A549 treated with DMSO at 1 μM for 4 hours (cell line): ENCODE results near the gene AFAP1L1. TPM values are rescaled to one million over a fixed set of nuclear protein-coding genes. Genes with fewer than 3 reads are reported as not detected.

ENCODE experiments used
- total RNA-seq: library from RNA; stranded (reverse); fragments of 200-300 nt; extraction: Qiagen RNA extraction; gene quantifications from 5 replicates; pipeline ENCODE4 v1.2.3, GENCODE V29; 2022; ENCODE audit warnings: low read depth

The AFAP1L1 gene
- total RNA-seq: 4.7 to 6.7 TPM (median 5.7 TPM) in 5 replicates

DNA sequence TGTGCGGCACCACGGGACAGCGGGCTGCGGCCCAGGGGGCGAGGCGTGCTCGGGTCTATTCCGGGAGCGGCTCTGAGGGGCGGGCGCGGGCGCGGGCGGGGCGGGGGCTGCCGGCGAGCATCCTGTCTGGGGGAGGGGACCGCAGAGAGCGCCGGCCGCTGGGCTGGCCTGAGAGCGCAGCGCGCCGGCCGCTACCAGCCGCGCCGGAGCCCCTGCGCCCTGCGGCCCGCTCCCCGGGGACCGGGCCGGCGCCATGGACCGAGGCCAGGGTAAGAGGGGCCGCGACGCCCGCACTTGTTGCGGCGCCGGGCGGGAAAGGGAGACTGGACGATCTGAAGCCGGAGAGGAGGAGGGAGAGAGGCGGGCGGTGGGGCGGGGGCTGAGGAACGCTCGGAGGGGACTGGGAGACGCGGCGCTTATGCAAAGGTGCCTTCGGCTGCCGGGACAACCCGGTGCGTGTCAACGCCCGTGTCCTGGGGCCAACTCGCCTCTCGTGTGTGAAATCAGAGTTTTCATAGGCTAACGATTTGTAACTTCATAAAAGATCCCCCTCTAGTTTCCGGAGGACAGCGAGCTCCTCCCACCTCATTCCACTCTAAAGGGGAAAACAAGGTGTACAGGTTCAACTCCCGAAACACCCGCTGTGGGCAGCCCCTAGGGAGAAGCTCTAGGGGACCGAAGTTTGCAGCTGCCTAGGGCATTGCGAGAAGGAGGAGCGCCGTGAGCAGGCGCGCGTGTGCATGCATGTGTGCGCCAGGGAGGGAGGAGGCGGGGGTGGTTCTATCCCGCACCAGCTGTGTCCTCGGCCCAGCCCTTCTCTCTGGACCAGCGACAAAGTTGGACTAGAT is at the start of gene AFAP1L1:
TSS of gene AFAP1L1 (plus strand) at position 144 of the 848 bp plus-strand sequence. CDS start at position 254, 110 bp downstream.

GRCh38 chr5:149345147-149345891 is 73.7 kb downstream of the AFAP1L1 start, which contains the start of gene GRPEL2:
TSS of gene GRPEL2 (plus strand) at chr5:149345499. CDS start at chr5:149345540, 41 bp downstream.

DNA sequence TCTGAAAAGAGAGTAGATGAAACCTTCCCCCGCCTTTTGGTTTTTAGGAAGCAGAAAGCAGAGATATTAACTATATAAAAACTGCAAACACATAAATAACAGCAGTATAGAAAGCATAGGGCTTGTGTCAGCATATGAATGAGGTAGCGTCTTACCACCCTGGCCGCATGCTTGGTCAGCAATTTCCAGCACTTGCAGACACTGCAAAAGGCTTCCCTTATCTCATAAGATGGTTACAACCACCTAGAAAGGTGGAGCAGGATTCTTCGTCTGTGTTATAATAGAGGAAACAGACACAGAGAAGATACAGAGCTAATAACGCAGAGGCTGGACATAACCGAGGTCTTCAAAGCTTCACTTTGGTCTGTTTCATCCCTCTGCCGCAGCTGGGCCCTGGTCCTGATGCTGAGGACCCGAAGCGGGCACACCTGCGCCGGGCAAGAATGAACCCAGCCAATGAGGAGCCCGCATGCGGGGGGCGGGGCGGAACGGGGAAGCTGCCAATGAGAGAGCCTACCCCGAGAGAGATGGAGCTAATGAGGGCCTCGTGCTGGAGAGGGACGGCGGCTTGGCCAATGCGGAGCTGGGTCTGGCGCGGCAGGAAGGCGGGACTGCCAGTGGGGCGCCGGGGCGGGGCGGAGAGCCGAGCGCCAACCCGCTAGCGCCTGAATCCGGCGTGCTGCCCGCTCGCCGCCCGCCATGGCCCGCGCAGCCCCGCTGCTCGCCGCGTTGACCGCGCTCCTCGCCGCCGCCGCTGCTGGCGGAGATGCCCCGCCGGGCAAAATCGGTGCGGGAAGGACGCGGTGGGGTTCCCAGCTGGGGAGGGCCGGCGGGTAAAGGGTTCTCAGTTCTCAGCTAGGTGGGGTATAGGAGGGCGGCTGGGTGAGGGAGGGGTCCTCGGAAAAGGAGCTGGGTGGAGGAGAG is 86.0 kb downstream of the AFAP1L1 start, which contains the start of gene PCYOX1L:
TSS of gene PCYOX1L (plus strand) at position 677 of the 924 bp plus-strand sequence. CDS start at position 700, 23 bp downstream.

GRCh38 chr5:149379177-149379761 is 107.6 kb downstream of the AFAP1L1 start, which contains the start of gene IL17B:
TSS of gene IL17B (minus strand) at chr5:149379292. CDS start at chr5:149379225, 67 bp downstream.

Other genes starting within 250 kb of the AFAP1L1 start
- gene SH3TC2, start 208.8 kb upstream of the AFAP1L1 start, total RNA-seq: 0.21 to 0.84 TPM (median 0.31 TPM) in 5 replicates
- gene ABLIM3, start 130.4 kb upstream of the AFAP1L1 start, total RNA-seq: 5.7 to 8.2 TPM (median 6.7 TPM) in 5 replicates
- 7.8 to 10.0 TPM (median 9.1 TPM) in 5 replicates for gene GRPEL2, start 73.6 kb downstream of the AFAP1L1 start, total RNA-seq
- gene PCYOX1L, start 86.2 kb downstream of the AFAP1L1 start, total RNA-seq: 1.9 to 2.9 TPM (median 2.9 TPM) in 5 replicates
- not detected in 5 replicates for gene IL17B, start 107.4 kb downstream of the AFAP1L1 start, total RNA-seq